Left ventricle myocardium superior (tissue), 1 donor: ENCODE data around the gene PTCHD1. TPM values are rescaled to one million over a fixed set of nuclear protein-coding genes. Genes with fewer than 3 reads are reported as not detected.

Source experiments
- ATAC-seq: fragments of 200-7000 bp; cut with Tn5 transposase; one replicate; pipeline ENCODE4 v1.9.1; 2020; ENCODE audit warnings: mild to moderate bottlenecking, moderate library complexity
- DNase-seq: peaks from one replicate; pipeline ENCODE4 v3.0.0-alpha.2; 2020
- intact Hi-C: fragments of 100-400 bp; cut with micrococcal nuclease; formaldehyde crosslinking; loops from one replicate; pipeline ENCODE4 v1.11.0; 2022
- total RNA-seq: library from RNA; stranded (reverse); fragmentation: NEBNext Ultra II Directional; extraction: Animal tissue kit (Norgen Biotek cat#: 25700); gene quantifications from one replicate; pipeline ENCODE4 v1.2.1, GENCODE V29; 2021
- donor health status: DM: no; HTN: yes; CAD: no; lungs with severe emphysema.

Gene PTCHD1
- total RNA-seq, 1 donor from 2014 or later = 0.02 TPM

DNA sequence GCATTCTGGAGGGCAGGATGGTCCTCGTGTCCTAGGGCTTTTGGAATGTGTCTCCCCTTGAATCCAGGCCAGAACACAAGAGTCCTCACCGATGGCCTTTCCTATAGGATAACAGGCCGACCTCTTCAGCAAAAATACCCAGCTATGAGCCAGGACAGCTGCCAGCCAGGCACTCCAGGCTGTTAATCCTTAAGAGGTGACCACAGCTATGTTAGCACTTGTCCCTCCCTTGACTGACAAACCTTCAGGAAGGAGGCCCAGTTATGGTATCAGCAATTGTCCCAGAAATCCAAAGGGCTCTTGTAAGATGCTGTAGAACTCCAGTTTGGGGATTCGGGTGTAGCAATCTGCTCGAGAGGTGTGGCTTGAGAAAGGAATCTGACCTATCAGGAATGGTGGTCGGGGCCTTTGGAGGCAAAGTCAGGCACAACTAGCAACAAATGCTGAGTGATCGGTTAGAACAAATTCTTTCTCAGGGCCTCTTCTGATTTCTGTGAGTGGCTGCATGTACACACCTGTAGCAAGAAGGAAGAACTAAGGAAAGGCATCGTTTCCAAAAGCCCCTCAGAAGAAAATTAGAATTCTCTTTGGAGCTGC, 54.6 kb downstream of the PTCHD1 start:
- DNase-seq (no peak), ATAC-seq (no peak)
- intact Hi-C loops = no loop called here

GRCh38 chrX:23390979-23391378, 56.3 kb downstream of the PTCHD1 start:
- ATAC-seq = no peak
- no peak for DNase-seq
- intact Hi-C loops = no loop called here

GRCh38 chrX:23392195-23392594, 57.5 kb downstream of the PTCHD1 start:
- ATAC-seq (no peak), DNase-seq (no peak)
- intact Hi-C loops = no loop called here

- intact Hi-C loops = no loop called here
- DNase-seq (no peak), ATAC-seq (no peak)
These were observed 59.8 kb downstream of the PTCHD1 start for GRCh38 chrX:23394421-23394820.

- intact Hi-C loops = no loop called here
- DNase-seq = no peak
- ATAC-seq = no peak
These were observed 61.6 kb downstream of the PTCHD1 start for GRCh38 chrX:23396263-23396662.

- intact Hi-C loops = no loop called here
- ATAC-seq (no peak), DNase-seq (no peak)
These were observed 63.9 kb downstream of the PTCHD1 start for GRCh38 chrX:23398570-23398969.

DNA sequence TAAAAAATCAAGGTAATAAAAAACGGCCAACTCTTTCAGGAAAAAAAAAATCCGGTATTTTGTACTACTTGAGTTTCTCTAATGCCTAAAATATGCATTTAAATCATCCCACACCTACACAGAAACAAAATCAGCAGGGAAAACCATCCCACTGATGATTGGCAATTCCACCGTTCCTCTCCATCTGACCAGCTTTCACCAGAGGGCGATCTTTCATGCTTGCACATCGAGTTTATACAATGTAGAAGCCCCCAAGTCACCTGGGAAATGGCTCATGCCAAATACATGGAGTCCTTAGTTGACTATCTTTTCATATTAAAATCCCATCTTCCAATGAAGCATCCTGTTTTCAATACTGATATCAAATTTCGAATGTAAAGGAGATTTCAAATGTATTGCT, 69.2 kb downstream of the PTCHD1 start:
- ATAC-seq = no peak
- intact Hi-C loops = no loop called here

DNA sequence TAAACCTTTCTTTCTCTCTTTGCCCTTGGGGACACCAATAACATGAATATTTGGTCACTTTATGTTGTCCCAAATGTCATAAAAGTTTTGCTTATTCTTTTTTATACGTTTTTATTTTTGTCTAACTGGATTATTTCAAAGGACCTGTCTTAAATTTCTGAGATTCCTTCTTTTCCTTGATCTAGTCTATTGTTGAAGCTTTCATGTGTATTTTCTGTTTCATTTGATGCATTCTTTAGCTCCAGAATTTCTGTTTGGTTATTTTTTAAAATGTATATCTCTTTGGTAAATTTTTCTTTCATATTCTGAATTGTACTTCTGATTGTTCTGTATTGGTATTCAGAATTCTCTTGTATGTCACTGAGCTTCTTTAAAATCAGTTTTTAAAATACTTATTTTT, 88.3 kb downstream of the PTCHD1 start:
- intact Hi-C loops = no loop called here
- ATAC-seq (no peak), DNase-seq (no peak)

More for the DNA sequence above, 69.2 kb downstream of the PTCHD1 start:
- DNase-seq = no peak

GRCh38 chrX:23434356-23434884, 99.8 kb downstream of the PTCHD1 start:
- DNase-seq = peak; percentile 87
- ATAC-seq = peak; percentile 96

DNA sequence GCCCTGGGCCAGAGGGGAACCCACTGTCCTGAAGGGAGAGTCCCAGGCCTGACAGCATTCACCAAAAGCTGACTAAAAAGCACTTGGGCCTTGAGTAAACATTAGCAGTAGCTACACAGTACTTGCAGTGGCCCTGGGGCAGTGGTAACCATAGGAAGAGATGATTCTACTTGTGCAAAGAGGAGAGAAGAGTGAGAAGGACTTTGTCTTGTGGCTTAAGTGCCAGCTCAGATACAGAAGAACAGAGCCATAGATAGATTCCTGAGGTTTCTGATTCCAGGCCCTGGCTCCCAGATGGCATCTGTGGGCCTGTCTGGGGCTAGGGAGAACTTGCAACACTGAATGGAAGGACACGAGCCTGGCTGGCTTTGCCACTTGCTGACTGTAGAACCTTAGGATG, 100.5 kb downstream of the PTCHD1 start:
- no peak for DNase-seq
- intact Hi-C loops = no loop called here
- no peak for ATAC-seq

More at GRCh38 chrX:23434356-23434884, 99.8 kb downstream of the PTCHD1 start:
- intact Hi-C loops = no loop called here

DNA sequence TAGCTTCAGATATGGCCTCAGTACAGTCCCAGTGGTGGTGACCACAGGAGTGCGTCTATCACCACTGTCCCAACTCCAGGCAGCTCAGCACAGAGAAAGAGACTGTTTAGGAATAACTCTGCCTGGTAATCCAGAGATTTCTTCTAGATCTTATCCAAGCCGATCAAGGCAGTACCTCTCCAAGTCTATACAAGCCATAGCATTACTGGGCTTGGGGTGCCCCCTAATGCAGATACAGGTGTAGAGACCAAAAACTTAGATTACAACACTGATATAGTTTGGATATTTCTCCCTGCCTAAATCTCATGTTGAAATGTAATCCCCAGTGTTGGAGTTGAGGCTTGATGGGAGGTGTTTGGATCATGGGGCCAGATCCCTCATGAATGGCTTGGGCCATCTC, 100.9 kb downstream of the PTCHD1 start:
- no peak for ATAC-seq
- intact Hi-C loops = no loop called here
- no peak for DNase-seq

DNA sequence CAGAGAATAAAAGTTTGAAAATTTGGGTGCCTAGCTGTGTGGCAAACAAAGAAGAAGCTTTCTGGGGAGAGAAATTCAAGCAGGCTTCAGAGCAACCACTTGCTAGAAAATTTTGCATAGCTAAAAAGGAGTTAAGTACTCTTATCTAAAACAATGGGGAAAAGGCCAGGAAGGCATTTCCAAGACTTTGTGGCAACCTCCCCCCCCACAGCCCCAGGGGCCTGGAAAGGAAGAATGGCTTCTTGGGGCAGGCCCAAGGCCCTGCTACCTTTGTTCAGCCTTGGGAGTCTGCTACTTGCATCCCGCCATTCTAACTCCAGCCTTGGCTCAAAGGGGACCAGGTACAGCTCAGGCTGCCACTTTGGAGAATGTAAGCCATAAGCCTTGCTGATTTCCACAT, 102.2 kb downstream of the PTCHD1 start:
- no peak for ATAC-seq
- intact Hi-C loops = no loop called here
- DNase-seq = no peak

DNA sequence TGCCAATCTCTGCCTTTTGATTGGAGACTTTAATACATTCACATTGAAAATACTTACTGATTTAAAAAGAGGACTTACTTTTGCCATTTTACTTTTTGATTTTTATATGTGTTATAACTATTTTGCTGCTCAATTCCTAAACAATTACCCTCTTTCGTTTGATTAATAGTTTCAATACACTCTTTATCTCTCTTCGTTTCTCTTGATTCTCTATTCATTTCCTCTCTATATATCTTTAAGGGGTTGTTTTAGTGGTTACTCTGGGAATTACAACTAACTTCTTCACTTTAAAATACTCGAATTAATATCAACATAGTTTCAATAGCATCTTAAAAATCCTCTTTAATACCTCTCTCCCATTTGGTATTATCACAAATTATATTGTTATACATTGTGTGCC, 116.6 kb downstream of the PTCHD1 start:
- intact Hi-C loops = no loop called here
- DNase-seq (no peak), ATAC-seq (no peak)
